ENCODE results near the gene PMFBP1. TPM values are rescaled to one million over a fixed set of nuclear protein-coding genes. Genes with fewer than 3 reads are reported as not detected.

Gene PMFBP1
- polyA plus RNA-seq, 1 donor (not counting 4 experiments of a cell fraction or from before 2014, with no cell fraction given) = 0.92 TPM

DNA sequence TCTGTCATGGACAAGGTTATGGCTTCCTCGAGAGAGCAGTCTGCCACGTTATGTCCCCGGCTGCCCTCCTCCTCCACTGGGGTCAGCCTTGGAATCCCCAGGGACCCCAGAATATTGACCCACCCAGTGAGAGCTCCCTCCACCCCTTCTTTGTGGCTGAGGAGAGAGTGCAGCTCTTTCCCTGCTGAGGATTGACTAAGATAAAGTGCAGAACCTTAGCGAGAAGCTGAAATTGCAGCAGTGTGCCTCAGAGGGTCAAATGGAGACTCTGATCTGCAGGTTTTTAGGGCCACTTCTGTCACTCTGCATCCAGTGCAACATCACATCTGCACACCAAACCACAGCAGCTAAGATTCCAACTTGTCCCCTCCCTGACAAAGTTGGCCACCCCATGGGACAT, 25.6 kb upstream of the PMFBP1 start:
- H2AFZ ChIP-seq (ENCODE audit: control insufficient read depth, low read length) = no peak overlapping the region
- H3K36me3 ChIP-seq (ENCODE audit: control insufficient read depth in 2 of 2, extremely low read depth in 1 of 2, insufficient read depth in 2 of 2, low read length in 2 of 2) = no peaks in the 10 kb centered on the region
- H3K9me1 ChIP-seq (ENCODE audit: control insufficient read depth, extremely low read depth, insufficient read depth, low read length) = no peaks in the 10 kb centered on the region
- H3K79me2 ChIP-seq (ENCODE audit: control insufficient read depth, insufficient read depth, low read length) = no peaks in the 10 kb centered on the region
- no peaks in the 10 kb centered on the region for H3K9me3 ChIP-seq (ENCODE audit: control insufficient read depth, low read depth, low read length)
- H3K27me3 ChIP-seq (ENCODE audit: control insufficient read depth, extremely low read depth, insufficient read depth, low read length) = no peaks in the 10 kb centered on the region
- H3K27ac ChIP-seq (ENCODE audit: control insufficient read depth, insufficient read depth, low read length) = no peak overlapping the region
- dilution Hi-C loops (cut with MboI; ENCODE audit: extremely low pct_ligation_motif_present, low sequenced_read_pairs) = no loop called here
- DNase-seq (ENCODE audit: low read depth, low spot score) (no peak), FAIRE-seq (no peak)
- H3K4me2 ChIP-seq (ENCODE audit: control insufficient read depth, extremely low read depth, insufficient read depth, low read depth, low read length) = no peak overlapping the region
- peaks cover 9% of the 10 kb centered on the region for H3K4me1 ChIP-seq (ENCODE audit: control insufficient read depth, extremely low read depth, insufficient read depth, low read length)
- H4K20me1 ChIP-seq (ENCODE audit: control insufficient read depth, extremely low read depth, insufficient read depth, low read length) = no peaks in the 10 kb centered on the region
- H3K9ac ChIP-seq (ENCODE audit: control insufficient read depth, extremely low read depth, insufficient read depth, low read length) = no peak overlapping the region
- no peak overlapping the region for H3K4me3 ChIP-seq (ENCODE audit: control insufficient read depth in 2 of 3, extremely low read depth in 1 of 3, insufficient read depth in 2 of 3, low read depth in 1 of 3, low read length in 3 of 3)
- TF ChIP-seq, protein P1, sequence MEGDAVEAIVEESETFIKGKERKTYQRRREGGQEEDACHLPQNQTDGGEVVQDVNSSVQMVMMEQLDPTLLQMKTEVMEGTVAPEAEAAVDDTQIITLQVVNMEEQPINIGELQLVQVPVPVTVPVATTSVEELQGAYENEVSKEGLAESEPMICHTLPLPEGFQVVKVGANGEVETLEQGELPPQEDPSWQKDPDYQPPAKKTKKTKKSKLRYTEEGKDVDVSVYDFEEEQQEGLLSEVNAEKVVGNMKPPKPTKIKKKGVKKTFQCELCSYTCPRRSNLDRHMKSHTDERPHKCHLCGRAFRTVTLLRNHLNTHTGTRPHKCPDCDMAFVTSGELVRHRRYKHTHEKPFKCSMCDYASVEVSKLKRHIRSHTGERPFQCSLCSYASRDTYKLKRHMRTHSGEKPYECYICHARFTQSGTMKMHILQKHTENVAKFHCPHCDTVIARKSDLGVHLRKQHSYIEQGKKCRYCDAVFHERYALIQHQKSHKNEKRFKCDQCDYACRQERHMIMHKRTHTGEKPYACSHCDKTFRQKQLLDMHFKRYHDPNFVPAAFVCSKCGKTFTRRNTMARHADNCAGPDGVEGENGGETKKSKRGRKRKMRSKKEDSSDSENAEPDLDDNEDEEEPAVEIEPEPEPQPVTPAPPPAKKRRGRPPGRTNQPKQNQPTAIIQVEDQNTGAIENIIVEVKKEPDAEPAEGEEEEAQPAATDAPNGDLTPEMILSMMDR (optimal IDR thresholded peaks at IDR 0.05 in 1 of 3, IDR thresholded peaks at IDR 0.05 in 1 of 3, conservative IDR thresholded peaks at IDR 0.05 in 1 of 3; ENCODE audit: extremely low read depth in 1 of 3, insufficient read depth in 2 of 3, low read length in 3 of 3) = no peak
- no peak for TF ChIP-seq EZH2 (IDR thresholded peaks at IDR 0.05; ENCODE audit: low read length)

DNA sequence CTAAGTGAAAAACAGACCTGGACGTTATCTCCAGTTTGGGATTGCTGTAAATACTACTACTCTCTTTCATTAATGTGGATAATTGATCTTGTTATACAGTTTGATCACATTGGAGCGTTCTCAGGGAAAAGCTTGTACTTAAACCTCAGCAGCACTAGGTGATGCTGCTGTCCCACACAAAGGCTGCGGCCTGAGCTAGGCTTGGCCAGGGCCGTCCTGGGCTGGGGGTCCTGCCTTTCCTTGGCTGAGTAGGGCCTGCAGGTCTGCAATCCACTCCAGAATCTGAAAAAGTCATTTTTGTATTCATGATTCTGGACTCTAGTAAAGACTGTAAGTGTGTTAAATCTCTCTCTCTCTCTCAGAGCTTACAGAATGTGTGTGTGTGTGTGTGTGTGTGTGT, 23.7 kb upstream of the PMFBP1 start:
- dilution Hi-C loops (cut with MboI; ENCODE audit: extremely low pct_ligation_motif_present, low sequenced_read_pairs) = no loop called here
- DNase-seq (ENCODE audit: low read depth, low spot score) = no peak
- H3K4me1 ChIP-seq (ENCODE audit: control insufficient read depth, extremely low read depth, insufficient read depth, low read length) = no peaks in the 10 kb centered on the region

More for the DNA sequence above, 23.7 kb upstream of the PMFBP1 start:
- Histone ChIP-seq H3K79me2 (ENCODE audit: control insufficient read depth, insufficient read depth, low read length) (no peaks in the 10 kb centered on the region), H3K9me3 (ENCODE audit: control insufficient read depth, low read depth, low read length) (no peaks in the 10 kb centered on the region), H3K9ac (ENCODE audit: control insufficient read depth, extremely low read depth, insufficient read depth, low read length) (no peak overlapping the region), H3K36me3 (ENCODE audit: control insufficient read depth in 2 of 2, extremely low read depth in 1 of 2, insufficient read depth in 2 of 2, low read length in 2 of 2) (no peaks in the 10 kb centered on the region), H4K20me1 (ENCODE audit: control insufficient read depth, extremely low read depth, insufficient read depth, low read length) (no peaks in the 10 kb centered on the region), H3K4me2 (ENCODE audit: control insufficient read depth, extremely low read depth, insufficient read depth, low read depth, low read length) (no peak overlapping the region), H2AFZ (ENCODE audit: control insufficient read depth, low read length) (no peak overlapping the region), H3K4me3 (ENCODE audit: control insufficient read depth in 2 of 3, extremely low read depth in 1 of 3, insufficient read depth in 2 of 3, low read depth in 1 of 3, low read length in 3 of 3) (no peak overlapping the region), H3K9me1 (ENCODE audit: control insufficient read depth, extremely low read depth, insufficient read depth, low read length) (no peaks in the 10 kb centered on the region), H3K27ac (ENCODE audit: control insufficient read depth, insufficient read depth, low read length) (no peak overlapping the region), H3K27me3 (ENCODE audit: control insufficient read depth, extremely low read depth, insufficient read depth, low read length) (no peaks in the 10 kb centered on the region)
- no peak for FAIRE-seq
- TF ChIP-seq EZH2 (IDR thresholded peaks at IDR 0.05; ENCODE audit: low read length) = no peak
- TF ChIP-seq, protein P1 (optimal IDR thresholded peaks at IDR 0.05 in 1 of 3, IDR thresholded peaks at IDR 0.05 in 1 of 3, conservative IDR thresholded peaks at IDR 0.05 in 1 of 3; ENCODE audit: extremely low read depth in 1 of 3, insufficient read depth in 2 of 3, low read length in 3 of 3) = peak in 2 of 3 experiments; percentile 9 to 37

Measured in keratinocyte (primary cell).